Naive B cell (primary cell): ENCODE data around the gene ZC3H4. TPM values are rescaled to one million over a fixed set of nuclear protein-coding genes. Genes with fewer than 3 reads are reported as not detected.
"Not testable (repeated sequence)": the region's sequence is repeated elsewhere in the genome, so short reads cannot be mapped to it uniquely, and the experiment has no call there.

Experiments
- ATAC-seq, 2 donors: fragments of 150-1000 bp; cut with Tn5 transposase; 2 replicates each; pipeline ENCODE4 v1.10.0; 2021; ENCODE audit warnings: low read depth in 2 of 2, mild to moderate bottlenecking in 2 of 2, moderate library complexity in 2 of 2
- DNase-seq: peaks from one replicate; pipeline ENCODE4 v3.0.0; 2022
- H3K27ac Mint-ChIP-seq, 6 donors: one replicate each; pipeline ENCODE4 v1.8.0; 2020 to 2022; ENCODE audit warnings: mild to moderate bottlenecking in 6 of 6, mixed read lengths in 6 of 6, moderate library complexity in 5 of 6, inconsistent platforms in 2 of 6
- H3K27me3 Mint-ChIP-seq, 3 donors: one replicate each; pipeline ENCODE4 v1.8.0; 2021 to 2022; ENCODE audit warnings: mixed read lengths in 3 of 3, mild to moderate bottlenecking in 1 of 3
- H3K36me3 Mint-ChIP-seq, 2 donors: one replicate each; pipeline ENCODE4 v1.8.0; 2020 to 2022; ENCODE audit warnings: mixed read lengths in 2 of 2, inconsistent platforms in 1 of 2, mild to moderate bottlenecking in 1 of 2
- H3K4me1 Mint-ChIP-seq, 3 donors: one replicate each; pipeline ENCODE4 v1.8.0; 2020 to 2022; ENCODE audit warnings: mixed read lengths in 3 of 3, inconsistent platforms in 1 of 3, mild to moderate bottlenecking in 1 of 3, moderate library complexity in 1 of 3
- H3K4me3 Mint-ChIP-seq, 8 donors: one replicate each; pipeline ENCODE4 v1.8.0; 2020 to 2022; ENCODE audit warnings: mild to moderate bottlenecking in 8 of 8, mixed read lengths in 8 of 8, moderate library complexity in 8 of 8, inconsistent platforms in 2 of 8
- H3K9me3 Mint-ChIP-seq, 7 donors: one replicate each; pipeline ENCODE4 v1.8.0; 2020 to 2022; ENCODE audit warnings: mixed read lengths in 7 of 7, mild to moderate bottlenecking in 5 of 7, inconsistent platforms in 2 of 7, moderate library complexity in 1 of 7
- polyA plus RNA-seq, 6 donors: library from polyadenylated mRNA; unstranded; fragments of 300-500 nt; fragmentation: Illumina TruSeq; gene quantifications; one replicate each; pipeline ENCODE4 v1.2.3, GENCODE V29; 2021; ENCODE audit warnings: low read depth in 6 of 6

ZC3H4 gene
- polyA plus RNA-seq, 6 donors from 2014 or later, result 0.46 to 2.6 (median 1.6) TPM

DNA sequence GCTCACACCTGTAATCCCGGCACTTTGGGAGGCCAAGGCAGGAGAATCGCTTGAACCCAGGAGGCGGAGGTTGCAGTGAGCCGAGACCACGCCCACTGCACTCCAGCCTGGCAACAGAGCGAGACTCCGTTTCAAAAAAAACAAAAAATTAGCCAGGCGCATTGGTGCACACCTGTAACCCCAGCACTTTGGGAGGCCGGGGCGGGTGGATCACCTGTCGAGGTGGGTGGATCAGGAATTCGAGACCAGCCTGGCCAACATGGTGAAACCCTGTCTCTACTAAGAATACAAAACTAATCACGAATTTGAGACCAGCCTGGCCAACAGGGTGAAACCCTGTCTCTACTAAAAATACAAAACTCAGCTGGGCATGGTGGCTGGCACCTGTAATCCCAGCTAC is 35.2 kb downstream of the ZC3H4 start:
- DNase-seq, H3K27ac Mint-ChIP-seq, H3K4me3 Mint-ChIP-seq, H3K36me3 Mint-ChIP-seq, H3K9me3 Mint-ChIP-seq, ATAC-seq, H3K27me3 Mint-ChIP-seq: not testable (repeated sequence)
- peaks cover 6 to 13% (median 12%) of the 10 kb centered on the region in 3 donors for H3K4me1 Mint-ChIP-seq

DNA sequence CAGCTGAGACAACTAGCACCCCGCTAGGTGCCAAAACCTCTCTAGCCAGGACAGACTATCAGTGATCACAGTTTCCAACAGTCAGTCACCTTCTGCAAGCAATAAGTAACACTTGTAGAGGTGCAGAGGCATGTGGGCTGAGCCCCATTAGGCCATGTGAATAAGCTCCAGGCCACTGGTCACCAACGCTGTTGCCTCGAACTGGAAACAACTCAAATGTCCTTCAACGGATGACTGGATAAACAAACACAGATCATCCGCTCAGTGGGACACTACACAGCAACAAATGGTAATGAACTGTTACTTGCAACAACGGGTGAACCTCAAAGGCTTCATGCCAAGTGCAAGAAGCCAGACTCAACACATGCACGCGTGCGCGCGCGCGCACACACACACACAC is 37.6 kb downstream of the ZC3H4 start:
- no peak for ATAC-seq
- no peak for DNase-seq
- peaks cover 0 to 8% of the 10 kb centered on the region in 2 donors for H3K36me3 Mint-ChIP-seq
- peaks cover 6 to 15% (median 13%) of the 10 kb centered on the region in 3 donors for H3K4me1 Mint-ChIP-seq
- peak overlapping the region in 1 of 8 donors; percentile 10 for H3K4me3 Mint-ChIP-seq
- H3K9me3 Mint-ChIP-seq, result no peaks in the 10 kb centered on the region
- peak overlapping the region in 3 of 6 donors; percentile 29 to 95 (median 42) for H3K27ac Mint-ChIP-seq
- no peaks in the 10 kb centered on the region for H3K27me3 Mint-ChIP-seq

DNA sequence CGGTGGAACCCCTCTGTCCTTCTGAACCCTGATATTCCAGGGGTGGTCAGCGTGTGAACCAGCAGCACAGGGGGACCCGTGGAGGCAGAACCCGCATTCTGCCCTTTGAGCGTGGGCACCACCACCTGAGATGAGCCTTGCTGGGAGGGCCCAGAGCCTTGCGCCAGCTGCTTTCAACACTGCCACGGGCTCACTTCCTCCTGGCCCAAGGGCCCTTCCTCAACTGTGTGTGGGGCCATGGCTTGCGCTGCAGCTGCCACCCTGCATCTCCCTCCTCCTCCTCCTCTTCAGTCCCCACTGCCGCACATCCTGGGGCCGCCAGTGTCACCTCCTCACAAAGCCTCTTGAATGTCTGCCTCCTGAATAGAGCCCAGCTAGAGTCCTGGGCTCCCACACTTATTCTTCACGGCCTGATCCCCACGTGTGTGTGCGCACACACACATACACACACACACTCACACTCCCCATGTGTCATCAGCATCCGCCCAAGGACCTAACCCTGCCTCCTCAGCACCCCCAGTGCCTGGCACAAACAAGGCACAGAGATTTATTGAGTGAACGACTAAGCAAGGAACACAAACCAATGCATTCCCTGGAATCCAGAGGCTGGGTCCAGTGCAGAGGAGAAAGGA is 38.3 kb downstream of the ZC3H4 start:
- Mint-ChIP-seq H3K9me3 (no peaks in the 10 kb centered on the region), H3K36me3 (peaks cover 0 to 11% of the 10 kb centered on the region in 2 donors), H3K4me1 (peaks cover 9 to 18% (median 13%) of the 10 kb centered on the region in 3 donors), H3K27ac (peak overlapping the region in 4 of 6 donors; percentile 9 to 95 (median 60)), H3K27me3 (no peaks in the 10 kb centered on the region), H3K4me3 (peak overlapping the region in 2 of 8 donors; percentile 10 to 61)
- ATAC-seq (no peak), DNase-seq (no peak)

DNA sequence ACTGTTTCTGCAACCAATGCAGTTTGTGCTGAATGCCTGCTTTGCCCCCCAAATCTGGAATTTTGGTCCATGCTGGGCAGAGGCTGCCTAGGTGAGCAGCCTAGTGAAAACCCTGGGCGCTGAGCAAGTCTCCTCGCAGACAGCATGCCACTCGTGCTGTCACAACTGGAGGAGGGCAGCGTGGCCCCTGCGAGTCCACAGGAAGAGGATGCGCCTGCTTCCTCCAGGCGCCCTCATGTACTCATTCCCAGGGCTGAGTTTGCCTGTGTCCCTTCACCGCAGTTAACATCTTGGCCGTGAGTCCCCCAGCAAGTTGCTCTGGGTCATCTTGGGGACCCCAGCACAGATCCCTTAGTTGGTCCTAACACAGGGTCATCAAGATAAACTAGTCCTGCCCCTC is 39.0 kb downstream of the ZC3H4 start:
- H3K4me1 Mint-ChIP-seq, result peaks cover 9 to 18% (median 13%) of the 10 kb centered on the region in 3 donors
- DNase-seq (no peak), ATAC-seq (no peak)
- H3K36me3 Mint-ChIP-seq, result peaks cover 0 to 11% of the 10 kb centered on the region in 2 donors
- peak overlapping the region in 2 of 6 donors; percentile 42 to 57 for H3K27ac Mint-ChIP-seq
- no peaks in the 10 kb centered on the region for H3K9me3 Mint-ChIP-seq
- no peaks in the 10 kb centered on the region for H3K27me3 Mint-ChIP-seq
- H3K4me3 Mint-ChIP-seq, result no peak overlapping the region

DNA sequence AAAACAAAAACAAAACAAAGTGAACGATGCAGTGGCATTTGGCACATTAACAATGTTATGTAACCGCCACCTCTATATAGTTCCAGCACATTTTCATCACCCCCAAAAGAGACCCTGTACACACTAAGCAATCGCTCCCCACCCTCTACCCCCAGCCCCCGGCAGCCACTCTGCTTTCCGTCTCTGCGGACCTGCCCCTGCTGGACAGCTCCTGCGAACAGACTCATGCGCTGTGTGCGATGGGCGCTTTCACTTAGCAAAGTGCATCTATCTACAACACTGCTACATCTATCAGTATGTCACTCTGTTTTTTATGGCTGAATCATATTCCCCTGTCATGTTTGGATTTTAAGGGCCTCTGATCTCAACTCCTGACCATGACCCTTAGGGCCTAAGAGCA is 40.0 kb downstream of the ZC3H4 start:
- Mint-ChIP-seq H3K27me3 (no peaks in the 10 kb centered on the region), H3K4me1 (peaks cover 9 to 18% (median 10%) of the 10 kb centered on the region in 3 donors), H3K9me3 (no peaks in the 10 kb centered on the region), H3K27ac (peak overlapping the region in 2 of 6 donors; percentile 44 to 50), H3K4me3 (no peak overlapping the region), H3K36me3 (peaks cover 0 to 11% of the 10 kb centered on the region in 2 donors)
- no peak for ATAC-seq
- no peak for DNase-seq

DNA sequence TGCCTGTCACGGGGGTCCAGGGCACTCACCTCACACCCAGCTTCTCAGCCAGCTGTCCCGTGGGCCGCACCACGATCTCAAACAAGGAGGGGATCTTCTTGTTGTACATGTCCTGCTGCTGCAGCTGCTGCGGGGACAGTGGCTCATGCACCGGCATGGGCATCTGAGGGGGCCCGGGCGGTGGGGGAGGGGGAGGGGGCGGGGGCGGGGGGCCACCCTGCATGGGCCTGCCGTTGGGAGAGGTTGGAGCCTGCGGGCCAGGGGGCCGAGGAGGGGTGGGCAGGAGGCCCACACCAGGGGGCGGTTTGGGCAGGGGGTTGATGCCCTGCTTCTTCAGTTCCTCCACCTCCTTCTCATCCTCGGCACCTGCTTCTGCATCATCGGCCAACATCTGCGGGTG is 41.3 kb downstream of the ZC3H4 start:
- DNase-seq (no peak), ATAC-seq (no peak)
- Mint-ChIP-seq H3K27me3 (no peaks in the 10 kb centered on the region), H3K36me3 (peaks cover 0 to 11% of the 10 kb centered on the region in 2 donors), H3K4me3 (no peak overlapping the region), H3K4me1 (peaks cover 9 to 18% (median 10%) of the 10 kb centered on the region in 3 donors), H3K9me3 (no peaks in the 10 kb centered on the region), H3K27ac (no peak overlapping the region)

DNA sequence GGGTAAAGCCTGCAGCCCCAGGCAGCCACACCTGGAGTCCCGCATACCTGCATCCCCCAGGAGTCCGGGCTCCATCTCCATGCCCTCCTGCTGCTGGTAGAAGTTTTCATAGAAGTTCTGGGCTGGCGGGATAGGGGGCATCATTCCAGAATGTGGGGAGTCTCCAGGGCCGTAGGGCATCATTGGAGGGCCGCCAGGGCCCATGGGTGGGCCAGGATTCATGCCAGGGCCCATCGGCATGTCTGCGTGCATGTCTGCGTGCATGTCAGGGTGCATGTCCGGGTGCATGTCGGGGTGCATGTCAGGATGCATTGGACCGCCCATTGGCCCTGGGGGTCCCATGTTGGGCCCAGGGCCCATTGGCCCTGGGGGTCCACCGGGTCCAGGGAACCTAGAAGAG is 41.8 kb downstream of the ZC3H4 start:
- no peak overlapping the region for H3K4me3 Mint-ChIP-seq
- no peaks in the 10 kb centered on the region for H3K9me3 Mint-ChIP-seq
- H3K36me3 Mint-ChIP-seq, result peaks cover 0 to 11% of the 10 kb centered on the region in 2 donors
- DNase-seq (no peak), ATAC-seq (no peak)
- no peak overlapping the region for H3K27ac Mint-ChIP-seq
- H3K4me1 Mint-ChIP-seq, result peaks cover 9 to 18% (median 10%) of the 10 kb centered on the region in 3 donors
- no peaks in the 10 kb centered on the region for H3K27me3 Mint-ChIP-seq

DNA sequence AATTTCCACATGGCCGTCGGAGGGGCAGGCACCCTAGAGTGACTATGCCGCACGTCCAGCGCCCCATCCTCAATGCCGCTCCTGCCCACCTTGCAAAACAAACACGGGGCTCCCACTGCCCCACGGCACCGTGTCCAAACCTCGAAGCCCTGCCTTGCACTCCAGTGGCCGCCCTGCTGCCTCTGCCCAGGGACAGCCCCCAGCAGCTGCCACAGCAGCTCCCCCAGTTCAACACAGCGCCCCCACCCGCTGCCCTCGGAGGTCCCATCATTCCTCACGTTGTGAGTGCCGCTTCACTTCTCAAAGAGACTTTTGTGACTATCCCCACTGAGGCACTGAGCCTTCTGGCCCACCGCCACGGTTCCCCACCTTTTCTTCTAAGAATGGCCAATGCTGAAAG is 42.8 kb downstream of the ZC3H4 start:
- peak overlapping the region in 1 of 8 donors; percentile 80 for H3K4me3 Mint-ChIP-seq
- no peaks in the 10 kb centered on the region for H3K27me3 Mint-ChIP-seq
- H3K4me1 Mint-ChIP-seq, result peaks cover 9 to 18% (median 10%) of the 10 kb centered on the region in 3 donors
- peaks cover 0 to 11% of the 10 kb centered on the region in 2 donors for H3K36me3 Mint-ChIP-seq
- DNase-seq (no peak), ATAC-seq (no peak)
- no peaks in the 10 kb centered on the region for H3K9me3 Mint-ChIP-seq
- H3K27ac Mint-ChIP-seq, result peak overlapping the region in 1 of 6 donors; percentile 69

DNA sequence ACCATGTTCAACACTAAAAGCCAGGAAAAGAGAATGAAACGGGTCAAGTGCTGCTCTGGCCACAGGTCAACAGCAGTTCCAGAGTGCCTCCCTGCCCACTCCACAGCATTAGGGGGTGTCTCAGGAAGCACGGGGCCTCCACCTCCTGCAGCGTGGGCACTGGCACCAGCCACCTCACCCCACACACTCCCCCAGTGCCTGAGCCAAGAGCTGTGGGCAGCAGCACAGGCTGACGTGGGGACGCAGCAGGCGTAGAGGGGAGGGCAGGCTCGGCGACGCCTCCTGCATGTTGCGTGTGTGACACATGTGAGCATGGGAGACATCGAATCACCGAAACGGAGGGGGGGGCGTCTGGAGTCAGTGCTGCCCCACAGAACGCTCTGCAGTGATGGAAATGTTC is 43.8 kb downstream of the ZC3H4 start:
- peaks cover 0 to 11% of the 10 kb centered on the region in 2 donors for H3K36me3 Mint-ChIP-seq
- no peak overlapping the region for H3K27ac Mint-ChIP-seq
- ATAC-seq (no peak), DNase-seq (no peak)
- no peaks in the 10 kb centered on the region for H3K27me3 Mint-ChIP-seq
- H3K4me3 Mint-ChIP-seq, result no peak overlapping the region
- no peaks in the 10 kb centered on the region for H3K9me3 Mint-ChIP-seq
- H3K4me1 Mint-ChIP-seq, result peaks cover 3 to 10% (median 4%) of the 10 kb centered on the region in 3 donors

DNA sequence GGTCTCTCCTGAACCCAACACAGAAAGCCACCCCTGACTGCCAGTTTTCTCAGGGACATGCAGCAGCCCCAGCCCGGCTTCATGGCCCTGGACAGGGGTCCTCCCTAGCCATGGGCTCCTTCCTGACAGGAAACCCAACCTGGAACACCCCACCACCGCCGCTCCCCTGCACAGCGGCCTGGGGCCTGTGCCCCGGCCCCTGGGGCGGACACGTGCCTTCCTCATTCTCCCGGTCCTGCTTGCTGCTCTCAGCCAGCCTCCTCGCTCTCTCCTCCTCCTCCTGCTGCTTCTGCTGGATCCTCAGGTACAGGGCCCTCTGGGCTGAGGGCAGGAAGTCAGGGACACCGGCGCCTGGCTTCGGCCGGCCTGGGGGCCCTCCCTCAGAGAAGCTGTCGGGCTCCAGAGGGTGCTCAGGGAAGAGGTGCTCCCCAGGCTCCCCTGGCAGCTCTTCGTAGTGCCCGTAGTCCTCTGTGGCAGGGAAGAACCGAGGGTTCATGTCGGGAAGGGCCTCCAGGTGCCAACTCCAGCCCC is 44.6 kb downstream of the ZC3H4 start:
- Mint-ChIP-seq H3K36me3 (peaks cover 0 to 11% of the 10 kb centered on the region in 2 donors), H3K4me3 (no peak overlapping the region), H3K9me3 (no peaks in the 10 kb centered on the region), H3K27me3 (no peaks in the 10 kb centered on the region), H3K4me1 (peaks cover 2 to 6% (median 3%) of the 10 kb centered on the region in 3 donors), H3K27ac (peak overlapping the region in 1 of 6 donors; percentile 24)
- ATAC-seq (no peak), DNase-seq (no peak)

DNA sequence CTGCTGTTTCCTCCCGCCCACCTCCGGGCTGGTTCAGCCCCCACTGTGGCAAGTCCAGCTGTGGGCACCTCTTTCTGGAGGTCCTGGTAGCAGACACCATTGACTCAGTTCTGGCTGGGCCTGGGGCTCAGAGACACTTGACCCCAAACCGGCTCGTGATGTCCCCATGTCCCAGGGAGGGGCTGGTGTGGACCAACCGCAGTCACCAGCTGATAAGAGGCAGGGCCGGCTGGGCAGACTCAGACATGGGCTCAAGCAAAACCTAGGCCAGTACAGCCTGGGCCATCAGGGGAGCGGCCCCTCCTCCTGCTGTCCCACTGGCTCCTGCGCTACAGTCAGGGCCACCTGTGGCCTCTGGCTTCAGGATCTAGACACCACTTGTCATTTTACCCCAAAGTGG is 45.3 kb downstream of the ZC3H4 start:
- Mint-ChIP-seq H3K27ac (no peak overlapping the region), H3K27me3 (no peaks in the 10 kb centered on the region)
- ATAC-seq, result no peak

DNA sequence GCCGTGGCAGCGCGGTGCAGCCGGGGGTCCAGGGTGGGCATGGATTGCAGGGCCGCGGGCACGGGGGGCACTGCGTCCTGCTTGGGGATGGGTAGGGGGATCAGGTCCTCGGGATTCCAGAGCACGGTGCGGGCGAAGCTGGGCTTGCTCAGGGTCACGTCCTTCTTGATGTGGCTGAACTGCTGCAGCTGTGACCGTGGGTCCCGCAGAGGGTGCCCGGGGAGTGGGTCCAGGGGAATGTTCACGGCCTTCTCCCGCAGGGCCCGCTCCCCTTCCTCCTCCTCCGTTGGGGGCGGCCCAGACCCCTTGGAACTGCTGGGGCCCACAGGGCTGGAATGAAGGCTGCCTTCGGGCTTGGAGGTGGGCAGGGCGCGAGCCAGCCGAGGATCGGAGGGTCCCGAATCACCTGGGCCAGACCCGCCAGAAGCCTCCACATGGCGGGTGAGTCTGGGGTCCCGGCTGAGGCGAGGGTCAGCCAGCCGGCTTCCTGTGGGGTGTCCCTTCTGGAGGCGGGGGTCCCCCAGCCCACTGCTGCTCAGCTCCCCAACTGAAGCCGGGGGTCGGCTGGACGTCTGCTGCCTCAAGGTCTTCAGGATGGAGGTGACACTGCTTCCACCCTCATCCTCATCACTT is 46.2 kb downstream of the ZC3H4 start:
- Mint-ChIP-seq H3K4me1 (peaks cover 3 to 6% (median 4%) of the 10 kb centered on the region in 3 donors), H3K4me3 (no peak overlapping the region), H3K9me3 (no peaks in the 10 kb centered on the region), H3K27ac (no peak overlapping the region), H3K36me3 (peaks cover 0 to 11% of the 10 kb centered on the region in 2 donors), H3K27me3 (no peaks in the 10 kb centered on the region)
- DNase-seq, result no peak
- ATAC-seq, result no peak

More for the DNA sequence above, 45.3 kb downstream of the ZC3H4 start:
- DNase-seq, result no peak
- peaks cover 0 to 11% of the 10 kb centered on the region in 2 donors for H3K36me3 Mint-ChIP-seq
- H3K4me3 Mint-ChIP-seq, result no peak overlapping the region
- H3K9me3 Mint-ChIP-seq, result no peaks in the 10 kb centered on the region
- peaks cover 3 to 6% (median 4%) of the 10 kb centered on the region in 3 donors for H3K4me1 Mint-ChIP-seq

DNA sequence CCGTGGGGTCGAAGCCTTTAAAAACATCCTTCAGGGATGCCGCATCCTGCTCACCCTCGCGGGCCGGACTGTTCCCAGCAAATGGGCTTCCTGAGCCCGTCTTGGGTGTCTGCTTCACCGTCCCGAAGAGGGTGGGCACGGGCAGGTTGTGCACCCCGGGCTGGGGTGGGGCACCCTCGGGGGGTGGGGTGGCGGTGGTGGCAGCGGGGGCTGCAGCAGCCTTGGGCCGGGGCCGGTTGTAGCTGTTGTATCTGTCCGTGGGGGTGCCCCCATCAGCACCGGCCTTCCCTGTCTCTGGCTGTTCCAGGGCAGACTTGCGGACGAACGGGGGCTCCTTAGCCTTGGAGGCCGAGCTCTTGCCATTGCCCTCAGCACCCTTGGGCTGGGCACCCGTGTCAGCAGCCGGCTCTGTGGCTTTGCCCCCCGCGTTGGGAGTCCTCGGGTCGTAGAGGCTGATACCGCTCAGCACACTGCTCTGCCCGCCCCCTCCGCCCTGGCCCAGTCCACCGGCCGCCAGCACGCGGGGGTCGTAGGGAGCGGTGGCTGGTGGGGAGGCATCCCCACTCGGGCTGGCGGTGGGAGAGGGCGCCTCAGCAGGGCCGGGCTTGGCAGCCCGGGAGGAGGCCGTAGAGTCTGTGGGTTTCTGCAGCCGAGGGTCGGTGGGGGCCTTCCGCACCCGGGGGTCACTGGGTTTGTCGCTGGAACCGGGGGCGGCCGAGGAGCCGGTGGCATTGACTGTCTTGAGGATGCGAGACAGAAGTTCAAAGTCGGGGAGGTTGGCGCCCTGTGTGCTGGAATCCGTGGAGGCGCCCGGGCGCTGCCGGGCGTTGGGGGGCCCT is 47.0 kb downstream of the ZC3H4 start:
- peaks cover 0 to 9% of the 10 kb centered on the region in 2 donors for H3K36me3 Mint-ChIP-seq
- no peak for ATAC-seq
- H3K27me3 Mint-ChIP-seq, result no peaks in the 10 kb centered on the region
- no peaks in the 10 kb centered on the region for H3K9me3 Mint-ChIP-seq
- peaks cover 3 to 6% (median 4%) of the 10 kb centered on the region in 3 donors for H3K4me1 Mint-ChIP-seq
- no peak for DNase-seq
- no peak overlapping the region for H3K4me3 Mint-ChIP-seq
- no peak overlapping the region for H3K27ac Mint-ChIP-seq
